Endodermal cell (in vitro differentiated cells): Measurements from ENCODE around the gene ZNF618. TPM values are rescaled to one million over a fixed set of nuclear protein-coding genes. Genes with fewer than 3 reads are reported as not detected.

Source experiments
- DNase-seq: peaks from one replicate; pipeline ENCODE4 v3.0.0-alpha.2; 2017
- H3K27ac ChIP-seq: 2 replicates; pipeline ENCODE4 v1.5.1; 2013; ENCODE audit warnings: mild to moderate bottlenecking, low read depth, low read length, moderate library complexity
- H3K27me3 ChIP-seq: 2 replicates; pipeline ENCODE4 v1.6.1; 2013; ENCODE audit warnings: mild to moderate bottlenecking, low read length, moderate library complexity; ENCODE audit not compliant: insufficient read depth, control insufficient read depth, poor library complexity, severe bottlenecking
- H3K36me3 ChIP-seq: 2 replicates; pipeline ENCODE4 v1.7.0; 2013; ENCODE audit warnings: mild to moderate bottlenecking, low read length, moderate library complexity; ENCODE audit not compliant: control insufficient read depth, insufficient read depth
- H3K4me1 ChIP-seq: one replicate; pipeline ENCODE4 v1.7.0; 2013; ENCODE audit warnings: low read length; ENCODE audit not compliant: control insufficient read depth, insufficient read depth
- H3K4me3 ChIP-seq: 2 replicates; pipeline ENCODE4 v1.5.1; 2013; ENCODE audit warnings: mild to moderate bottlenecking, low read length, moderate library complexity
- H3K9ac ChIP-seq: 2 replicates; pipeline ENCODE4 v1.6.1; 2013; ENCODE audit warnings: mild to moderate bottlenecking, low read length, moderate library complexity; ENCODE audit not compliant: poor library complexity, severe bottlenecking; ENCODE audit errors: extremely low read depth
- H3K9me3 ChIP-seq: 2 replicates; pipeline ENCODE4 v1.6.1; 2013; ENCODE audit warnings: mild to moderate bottlenecking, low read length, moderate library complexity; ENCODE audit not compliant: control insufficient read depth
- H3K27ac Mint-ChIP-seq: 2 replicates; pipeline ENCODE4 v1.8.0; 2020; ENCODE audit warnings: mixed read lengths
- H3K27me3 Mint-ChIP-seq: 2 replicates; pipeline ENCODE4 v1.8.0; 2021; ENCODE audit warnings: mild to moderate bottlenecking, mixed read lengths; ENCODE audit not compliant: insufficient read depth
- H3K36me3 Mint-ChIP-seq: 2 replicates; pipeline ENCODE4 v1.8.0; 2020; ENCODE audit warnings: low read depth, mixed read lengths
- H3K4me1 Mint-ChIP-seq: 2 replicates; pipeline ENCODE4 v1.8.0; 2020; ENCODE audit warnings: mixed read lengths
- H3K4me3 Mint-ChIP-seq: 2 replicates; pipeline ENCODE4 v1.8.0; 2020; ENCODE audit warnings: mild to moderate bottlenecking, moderate library complexity, mixed read lengths
- H3K9me3 Mint-ChIP-seq: 2 replicates; pipeline ENCODE4 v1.8.0; 2020; ENCODE audit warnings: mild to moderate bottlenecking, mixed read lengths
- WGBS, 2 experiments: methylation state at CpG; one replicate each; pipeline versions ENCODE4 v1.1.5 to v1.1.7; 2013; ENCODE audit warnings: missing lambda C conversion rate in 2 of 2, mixed read lengths in 1 of 2; ENCODE audit not compliant: insufficient coverage in 1 of 2, insufficient read length in 1 of 2; 5-methylcytosine and 5-hydroxymethylcytosine counted together
- long read RNA-seq, 4 experiments: library from polyadenylated mRNA in 2 of 4; library from RNA in 1 of 4; library from capped mRNA in 1 of 4; stranded (forward) in 3 of 4; unstranded in 1 of 4; transcript quantifications; one replicate each; pipeline ENCODE4 v2.0.0, GENCODE V29; 2020 to 2021; ENCODE audit warnings: inconsistent platforms in 1 of 4
- polyA plus RNA-seq, 2 experiments: library from polyadenylated mRNA; stranded (reverse); fragments of 50-300 nt; gene quantifications; one replicate each; pipeline ENCODE4 v1.2.3, GENCODE V29; 2013
- total RNA-seq, 2 donors: library from RNA; stranded (reverse); fragmentation: NEBNext Ultra II Directional in 1 of 2; extraction: Animal tissue kit (Norgen Biotek cat#: 25700) in 1 of 2; gene quantifications; 2 replicates in 1 of 2; 3 replicates in 1 of 2; pipeline ENCODE4 v1.2.1, GENCODE V29; 2021
- TF ChIP-seq, protein P1 (sequence below): fragments of 200-600 bp; sonication (generic); conservative IDR thresholded peaks from 2 replicates; pipeline ENCODE4 v1.5.0; 2021; ENCODE audit warnings: antibody characterized with exemption, mild to moderate bottlenecking

The ZNF618 gene, protein sequence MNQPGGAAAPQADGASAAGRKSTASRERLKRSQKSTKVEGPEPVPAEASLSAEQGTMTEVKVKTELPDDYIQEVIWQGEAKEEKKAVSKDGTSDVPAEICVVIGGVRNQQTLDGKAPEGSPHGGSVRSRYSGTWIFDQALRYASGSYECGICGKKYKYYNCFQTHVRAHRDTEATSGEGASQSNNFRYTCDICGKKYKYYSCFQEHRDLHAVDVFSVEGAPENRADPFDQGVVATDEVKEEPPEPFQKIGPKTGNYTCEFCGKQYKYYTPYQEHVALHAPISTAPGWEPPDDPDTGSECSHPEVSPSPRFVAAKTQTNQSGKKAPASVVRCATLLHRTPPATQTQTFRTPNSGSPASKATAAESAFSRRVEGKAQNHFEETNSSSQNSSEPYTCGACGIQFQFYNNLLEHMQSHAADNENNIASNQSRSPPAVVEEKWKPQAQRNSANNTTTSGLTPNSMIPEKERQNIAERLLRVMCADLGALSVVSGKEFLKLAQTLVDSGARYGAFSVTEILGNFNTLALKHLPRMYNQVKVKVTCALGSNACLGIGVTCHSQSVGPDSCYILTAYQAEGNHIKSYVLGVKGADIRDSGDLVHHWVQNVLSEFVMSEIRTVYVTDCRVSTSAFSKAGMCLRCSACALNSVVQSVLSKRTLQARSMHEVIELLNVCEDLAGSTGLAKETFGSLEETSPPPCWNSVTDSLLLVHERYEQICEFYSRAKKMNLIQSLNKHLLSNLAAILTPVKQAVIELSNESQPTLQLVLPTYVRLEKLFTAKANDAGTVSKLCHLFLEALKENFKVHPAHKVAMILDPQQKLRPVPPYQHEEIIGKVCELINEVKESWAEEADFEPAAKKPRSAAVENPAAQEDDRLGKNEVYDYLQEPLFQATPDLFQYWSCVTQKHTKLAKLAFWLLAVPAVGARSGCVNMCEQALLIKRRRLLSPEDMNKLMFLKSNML
- 10 to 100 TPM; 34.5 to 37.5 TPM for total RNA-seq
- polyA plus RNA-seq (2013, experiment 1 of 2) = 37.8 TPM
- polyA plus RNA-seq (2013, experiment 2 of 2) = 36.2 TPM
- long read RNA-seq, experiment 1, partial matches to known transcripts = 1 of 17 reads
- long read RNA-seq, experiment 1, other reads (novel, unspliced or antisense) = 16 of 17 reads
- long read RNA-seq, experiment 2, partial matches to known transcripts = 3 of 22 reads
- long read RNA-seq, experiment 2, other reads (novel, unspliced or antisense) = 19 of 22 reads
- long read RNA-seq, experiment 3, full-length matches to known transcripts = 17 of 87 reads
- long read RNA-seq, experiment 3, partial matches to known transcripts = 11 of 87 reads
- long read RNA-seq, experiment 3, other reads (novel, unspliced or antisense) = 59 of 87 reads
- long read RNA-seq, experiment 4, partial matches to known transcripts = 0 of 1 reads
- long read RNA-seq, experiment 4, other reads (novel, unspliced or antisense) = 1 of 1 reads

DNA sequence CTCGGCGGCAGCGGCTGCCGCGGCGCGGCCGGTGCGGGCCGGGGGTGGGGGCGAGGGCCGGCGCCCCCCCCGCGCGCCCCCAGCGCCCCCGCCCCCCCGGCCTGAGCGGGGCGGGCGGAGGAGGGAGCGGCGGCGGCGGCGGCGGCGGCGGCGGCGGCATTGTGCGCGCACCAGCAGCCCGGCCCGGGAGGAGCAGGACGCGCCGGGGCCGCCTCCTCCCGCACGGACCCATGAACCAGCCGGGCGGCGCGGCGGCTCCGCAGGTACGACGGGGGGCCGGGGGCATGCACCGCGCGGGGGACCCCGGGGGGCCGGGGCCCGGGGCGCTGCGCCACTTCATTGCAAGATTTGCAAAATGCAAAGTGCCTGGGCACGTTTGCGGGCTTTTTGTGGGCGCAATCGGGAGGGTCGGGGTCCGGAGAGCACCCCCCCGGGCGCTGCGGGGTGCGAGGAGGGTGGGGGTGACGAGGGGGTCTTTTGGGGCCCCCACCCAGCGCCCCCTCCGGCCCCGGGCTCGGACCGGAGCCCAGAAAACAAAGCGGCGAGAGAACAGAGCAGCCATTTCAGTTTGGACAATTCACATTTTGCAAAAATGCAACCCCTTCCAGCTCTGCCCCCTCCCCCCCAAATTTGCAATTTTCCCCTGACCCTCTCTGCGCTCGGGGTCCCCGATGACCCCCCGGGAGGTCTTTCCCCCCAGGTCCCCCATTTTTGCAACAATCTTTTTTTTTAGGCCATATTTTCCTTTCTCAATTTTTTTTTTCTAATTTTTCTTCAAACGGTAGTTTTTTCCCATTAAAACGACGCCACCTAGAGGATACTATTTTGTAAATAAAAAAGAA lies at the start of gene ZNF618:
Gene ZNF618, plus strand, starts transcription at position 159 of the 842 bp plus-strand sequence. Its CDS starts 72 bp downstream, at position 231.
- Histone ChIP-seq H3K36me3 (no peaks in the 10 kb centered on the region), H3K27me3 (no peaks in the 10 kb centered on the region), H3K4me3 (peak within 1 kb of the TSS; percentile 95), H3K4me1 (no peaks in the 10 kb centered on the region), H3K9ac (peak within 1 kb of the TSS; percentile 95), H3K27ac (peak within 1 kb of the TSS; percentile 87), H3K9me3 (no peaks in the 10 kb centered on the region)
- Mint-ChIP-seq H3K27me3 (peaks cover 16% of the 10 kb centered on the region), H3K36me3 (peaks cover 5% of the 10 kb centered on the region), H3K9me3 (no peaks in the 10 kb centered on the region), H3K4me3 (peak within 1 kb of the TSS; percentile 87), H3K4me1 (peaks cover 8% of the 10 kb centered on the region), H3K27ac (peak within 1 kb of the TSS; percentile 95)
- WGBS, 2 experiments = 0% methylated on average over 20 to 69 of the region's 84 CpGs
- DNase-seq = peak; percentile 75
- TF ChIP-seq, protein P1, sequence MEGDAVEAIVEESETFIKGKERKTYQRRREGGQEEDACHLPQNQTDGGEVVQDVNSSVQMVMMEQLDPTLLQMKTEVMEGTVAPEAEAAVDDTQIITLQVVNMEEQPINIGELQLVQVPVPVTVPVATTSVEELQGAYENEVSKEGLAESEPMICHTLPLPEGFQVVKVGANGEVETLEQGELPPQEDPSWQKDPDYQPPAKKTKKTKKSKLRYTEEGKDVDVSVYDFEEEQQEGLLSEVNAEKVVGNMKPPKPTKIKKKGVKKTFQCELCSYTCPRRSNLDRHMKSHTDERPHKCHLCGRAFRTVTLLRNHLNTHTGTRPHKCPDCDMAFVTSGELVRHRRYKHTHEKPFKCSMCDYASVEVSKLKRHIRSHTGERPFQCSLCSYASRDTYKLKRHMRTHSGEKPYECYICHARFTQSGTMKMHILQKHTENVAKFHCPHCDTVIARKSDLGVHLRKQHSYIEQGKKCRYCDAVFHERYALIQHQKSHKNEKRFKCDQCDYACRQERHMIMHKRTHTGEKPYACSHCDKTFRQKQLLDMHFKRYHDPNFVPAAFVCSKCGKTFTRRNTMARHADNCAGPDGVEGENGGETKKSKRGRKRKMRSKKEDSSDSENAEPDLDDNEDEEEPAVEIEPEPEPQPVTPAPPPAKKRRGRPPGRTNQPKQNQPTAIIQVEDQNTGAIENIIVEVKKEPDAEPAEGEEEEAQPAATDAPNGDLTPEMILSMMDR = peak; percentile 76

DNA sequence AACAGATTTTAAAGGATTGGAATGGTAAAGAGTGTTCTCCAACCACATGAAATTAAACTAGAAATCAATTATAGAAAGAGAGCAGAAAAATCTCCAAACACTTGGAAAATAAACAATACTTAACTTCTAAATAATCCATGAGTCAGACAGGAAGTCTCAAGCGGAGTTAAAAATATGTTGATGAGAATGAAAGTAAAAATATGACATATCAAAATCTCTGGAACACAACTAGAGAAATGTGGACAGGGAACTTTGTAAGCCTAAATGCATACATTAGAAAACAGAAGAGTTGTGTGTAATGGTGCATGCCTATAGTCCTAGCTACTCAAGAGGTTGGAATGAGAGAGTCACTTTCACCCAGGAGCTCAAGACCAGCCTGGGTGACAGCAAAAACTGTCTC lies 47.9 kb upstream of the ZNF618 start:
- Histone ChIP-seq H3K9me3 (peaks cover under 1% of the 10 kb centered on the region), H3K27ac (no peak overlapping the region), H3K36me3 (no peaks in the 10 kb centered on the region), H3K9ac (no peak overlapping the region), H3K4me1 (no peaks in the 10 kb centered on the region), H3K4me3 (no peak overlapping the region), H3K27me3 (no peaks in the 10 kb centered on the region)
- Mint-ChIP-seq H3K9me3 (peaks cover 16% of the 10 kb centered on the region), H3K4me1 (peaks cover 1% of the 10 kb centered on the region), H3K4me3 (no peak overlapping the region), H3K27ac (no peak overlapping the region), H3K27me3 (no peaks in the 10 kb centered on the region), H3K36me3 (no peaks in the 10 kb centered on the region)
- 100% methylated on average over 1 of the region's 1 CpG; no CpG with 5 or more reads in 1 of the 2 experiments for WGBS, 2 experiments
- no peak for DNase-seq
- TF ChIP-seq, protein P1 = no peak
